K562 (cell line): Measurements from ENCODE around the gene MYO1A. TPM values are rescaled to one million over a fixed set of nuclear protein-coding genes. Genes with fewer than 3 reads are reported as not detected.

Source experiments
- CBFA2T3 ChIP-seq: fragments of 450-650 bp; IDR thresholded peaks from 2 replicates; pipeline ENCODE4 v1.6.1; 2017
- CBX3 ChIP-seq, 2 experiments: IDR thresholded peaks; 1 replicate in 1 of 2; 2 replicates in 1 of 2; pipeline ENCODE4 v1.6.1; 2012; ENCODE audit warnings: inconsistent platforms in 2 of 2, low read length in 2 of 2, borderline replicate concordance in 1 of 2, control low read depth in 1 of 2
- E2F8 ChIP-seq: fragments of 450-650 bp; IDR thresholded peaks from 2 replicates; pipeline ENCODE4 v1.7.1; 2018; ENCODE audit warnings: mild to moderate bottlenecking, low read depth; ENCODE audit not compliant: partially characterized antibody
- HNRNPK ChIP-seq: fragments of 200-400 bp; formaldehyde crosslinking; IDR thresholded peaks from one replicate; pipeline ENCODE4 v1.6.1; 2018; ENCODE audit warnings: mild to moderate bottlenecking, low read depth, low read length; ENCODE audit not compliant: poor library complexity, severe bottlenecking
- LCOR ChIP-seq: sonication (generic); formaldehyde crosslinking; IDR thresholded peaks from 2 replicates; pipeline ENCODE4 v1.8.0; 2022; ENCODE audit warnings: mild to moderate bottlenecking, missing genetic modification reagents
- LEF1 ChIP-seq: fragments of 450-650 bp; IDR thresholded peaks from 2 replicates; pipeline ENCODE4 v1.6.1; 2016; ENCODE audit warnings: mild to moderate bottlenecking
- MAFG ChIP-seq: fragments of 450-650 bp; conservative IDR thresholded peaks from 2 replicates; pipeline ENCODE4 v1.6.1; 2016; ENCODE audit warnings: missing genetic modification characterization, missing compliant biosample characterization
- MECOM ChIP-seq: fragments of 250-450 bp; sonication (Bioruptor Pico); IDR thresholded peaks from 2 replicates; pipeline ENCODE4 v1.8.0; 2022; ENCODE audit warnings: inconsistent platforms
- RFX1 ChIP-seq: fragments of 450-650 bp; IDR thresholded peaks from 2 replicates; pipeline ENCODE4 v1.6.1; 2016; ENCODE audit warnings: mild to moderate bottlenecking, moderate library complexity
- SAFB2 ChIP-seq: fragments of 200-400 bp; formaldehyde crosslinking; IDR thresholded peaks from 2 replicates; pipeline ENCODE4 v1.6.1; 2018; ENCODE audit warnings: borderline replicate concordance, low read length, low read depth, moderate library complexity; ENCODE audit not compliant: severe bottlenecking
- TEAD2 ChIP-seq: fragments of 450-650 bp; IDR thresholded peaks from 2 replicates; pipeline ENCODE4 v1.6.1; 2016; ENCODE audit warnings: missing genetic modification characterization, control low read depth, missing compliant biosample characterization
- ZKSCAN3 ChIP-seq: fragments of 250-450 bp; sonication (Bioruptor Pico); IDR thresholded peaks from 2 replicates; pipeline ENCODE4 v1.4.0; 2020
- ZNF224 ChIP-seq: sonication (generic); formaldehyde crosslinking; IDR thresholded peaks from 2 replicates; pipeline ENCODE4 v1.8.0; 2022; ENCODE audit warnings: mild to moderate bottlenecking, missing genetic modification reagents
- ZNF347 ChIP-seq: fragments of 450-650 bp; formaldehyde crosslinking; IDR thresholded peaks from 2 replicates; pipeline ENCODE4 v1.4.0; 2020; ENCODE audit warnings: low read depth, mild to moderate bottlenecking, moderate library complexity
- ZNF395 ChIP-seq: fragments of 200-800 bp; sonication (Bioruptor generic); IDR thresholded peaks from 2 replicates; pipeline ENCODE4 v1.6.1; 2017; ENCODE audit warnings: missing genetic modification characterization, missing compliant biosample characterization
- ZNF436 ChIP-seq: fragments of 250-450, 450-650 bp; sonication (Bioruptor Pico); formaldehyde crosslinking; IDR thresholded peaks from 2 replicates; pipeline ENCODE4 v1.7.0; 2020; ENCODE audit warnings: mild to moderate bottlenecking
- ZNF696 ChIP-seq: fragments of 250-450 bp; sonication (Bioruptor Pico); conservative IDR thresholded peaks from 2 replicates; pipeline ENCODE4 v1.4.0; 2020; ENCODE audit warnings: mild to moderate bottlenecking, moderate library complexity
- ZNF785 ChIP-seq: fragments of 250-450 bp; sonication (Bioruptor Pico); IDR thresholded peaks from 2 replicates; pipeline ENCODE4 v1.4.0; 2020; ENCODE audit warnings: mild to moderate bottlenecking
- polyA plus RNA-seq, 8 experiments: library from polyadenylated mRNA; depleted of rRNA in 4 of 8; stranded (reverse) in 5 of 8; unstranded in 3 of 8; fragments of >200 nt; fragmentation: Nextera tagmentation in 2 of 8; fragmentation: Illumina TruSeq in 1 of 8; extraction: Ambion mirVana in 2 of 8; extraction: Trizol in 1 of 8; gene quantifications; 2 replicates each; pipeline versions ENCODE4 v1.2.1 to v1.2.3, GENCODE V29; 2011 to 2014; ENCODE audit warnings: inconsistent platforms in 1 of 8, missing spikeins in 1 of 8
- total RNA-seq, 7 experiments: library from RNA; depleted of rRNA in 6 of 7; stranded (reverse); fragments of >200 nt in 6 of 7; fragmentation: Illumina TruSeq in 2 of 7; extraction: Trizol in 2 of 7; gene quantifications; 2 replicates each; pipeline versions ENCODE4 v1.2.1 to v1.2.3, GENCODE V29; 2011 to 2021; ENCODE audit warnings: low replicate concordance in 1 of 7
- TF ChIP-seq, protein P1 (sequence below): sonication (generic); formaldehyde crosslinking; IDR thresholded peaks from 2 replicates; pipeline ENCODE4 v1.4.0; 2020; ENCODE audit warnings: mild to moderate bottlenecking, missing genetic modification reagents
- TF ChIP-seq, protein P2 (sequence below), 2 experiments: fragments of 200-800 bp in 1 of 2; sonication (Bioruptor generic) in 1 of 2; sonication (generic) in 1 of 2; formaldehyde crosslinking in 1 of 2; IDR thresholded peaks in 1 of 2; conservative IDR thresholded peaks in 1 of 2; 2 replicates each; pipeline versions ENCODE4 v1.5.0 to v1.6.1; 2016 to 2020; ENCODE audit warnings: missing compliant biosample characterization in 1 of 2, missing genetic modification characterization in 1 of 2, missing genetic modification reagents in 1 of 2

The MYO1A gene
- total and polyA plus RNA-seq, 9 of the 15 experiments (the other 6 are each of a cell fraction or from before 2014, with no cell fraction given) = 0.03 to 0.29 (median 0.14) TPM; not detected in 2

- TF ChIP-seq ZNF696 (CRISPR knock-in tag) = no peak
- no peak for TF ChIP-seq CBFA2T3
- TF ChIP-seq SAFB2 = no peak
- peak; percentile 17; the same call in 1 of the 2 replicates for TF ChIP-seq LCOR (CRISPR knock-in tag)
- no peak for TF ChIP-seq HNRNPK
- no peak for TF ChIP-seq LEF1
- no peak for TF ChIP-seq E2F8
- TF ChIP-seq ZNF436 (CRISPR knock-in tag) = no peak
- no peak for TF ChIP-seq ZNF395 (CRISPR knock-in tag)
- no peak for TF ChIP-seq ZNF347 (CRISPR knock-in tag)
- TF ChIP-seq, protein P1, sequence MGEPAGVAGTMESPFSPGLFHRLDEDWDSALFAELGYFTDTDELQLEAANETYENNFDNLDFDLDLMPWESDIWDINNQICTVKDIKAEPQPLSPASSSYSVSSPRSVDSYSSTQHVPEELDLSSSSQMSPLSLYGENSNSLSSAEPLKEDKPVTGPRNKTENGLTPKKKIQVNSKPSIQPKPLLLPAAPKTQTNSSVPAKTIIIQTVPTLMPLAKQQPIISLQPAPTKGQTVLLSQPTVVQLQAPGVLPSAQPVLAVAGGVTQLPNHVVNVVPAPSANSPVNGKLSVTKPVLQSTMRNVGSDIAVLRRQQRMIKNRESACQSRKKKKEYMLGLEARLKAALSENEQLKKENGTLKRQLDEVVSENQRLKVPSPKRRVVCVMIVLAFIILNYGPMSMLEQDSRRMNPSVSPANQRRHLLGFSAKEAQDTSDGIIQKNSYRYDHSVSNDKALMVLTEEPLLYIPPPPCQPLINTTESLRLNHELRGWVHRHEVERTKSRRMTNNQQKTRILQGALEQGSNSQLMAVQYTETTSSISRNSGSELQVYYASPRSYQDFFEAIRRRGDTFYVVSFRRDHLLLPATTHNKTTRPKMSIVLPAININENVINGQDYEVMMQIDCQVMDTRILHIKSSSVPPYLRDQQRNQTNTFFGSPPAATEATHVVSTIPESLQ (CRISPR knock-in tag) = no peak
- TF ChIP-seq, protein P2, sequence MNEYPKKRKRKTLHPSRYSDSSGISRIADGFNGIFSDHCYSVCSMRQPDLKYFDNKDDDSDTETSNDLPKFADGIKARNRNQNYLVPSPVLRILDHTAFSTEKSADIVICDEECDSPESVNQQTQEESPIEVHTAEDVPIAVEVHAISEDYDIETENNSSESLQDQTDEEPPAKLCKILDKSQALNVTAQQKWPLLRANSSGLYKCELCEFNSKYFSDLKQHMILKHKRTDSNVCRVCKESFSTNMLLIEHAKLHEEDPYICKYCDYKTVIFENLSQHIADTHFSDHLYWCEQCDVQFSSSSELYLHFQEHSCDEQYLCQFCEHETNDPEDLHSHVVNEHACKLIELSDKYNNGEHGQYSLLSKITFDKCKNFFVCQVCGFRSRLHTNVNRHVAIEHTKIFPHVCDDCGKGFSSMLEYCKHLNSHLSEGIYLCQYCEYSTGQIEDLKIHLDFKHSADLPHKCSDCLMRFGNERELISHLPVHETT (CRISPR knock-in tag; conservative IDR thresholded peaks at IDR 0.05 in 1 of 2, IDR thresholded peaks at IDR 0.05 in 1 of 2) = no peak
- peak; percentile 44 for TF ChIP-seq MAFG (tag)
- TF ChIP-seq MECOM = no peak
- TF ChIP-seq ZNF224 (CRISPR knock-in tag) = no peak
- no peak for TF ChIP-seq ZNF785 (CRISPR knock-in tag)
- peak in 1 of 2 experiments; percentile 60; a peak in 1 of 3 replicates for TF ChIP-seq CBX3 (IDR thresholded peaks at IDR 0.05; ENCODE audit: borderline replicate concordance in 1 of 2, low read length in 2 of 2)
- no peak for TF ChIP-seq TEAD2 (tag)
- no peak for TF ChIP-seq RFX1
- TF ChIP-seq ZKSCAN3 = no peak
Observed at GRCh38 chr12:57096748-57097553, 47.0 kb upstream of the MYO1A start (continued).
